H1 (cell line): ENCODE results near the gene LIPA. TPM values are rescaled to one million over a fixed set of nuclear protein-coding genes. Genes with fewer than 3 reads are reported as not detected.

Source experiments
- CTCF ChIA-PET: fragments of 300-600 bp; sonication (Branson Sonifier 250); formaldehyde crosslinking; loops from one replicate; lab custom pipeline; 2021; ENCODE audit not compliant: partially characterized antibody; lab: Charles Lee
- POLR2A ChIA-PET: fragments of 300-600 bp; sonication (Branson Sonifier 250); formaldehyde crosslinking; loops from one replicate; lab custom pipeline; 2021; ENCODE audit warnings: inconsistent platforms; ENCODE audit not compliant: partially characterized antibody; lab: Charles Lee
- DNase-seq, 2 experiments: peaks; one replicate each; pipeline versions ENCODE4 v3.0.0 to v3.0.0-alpha.2; 2010 to 2022; ENCODE audit warnings: low spot score in 2 of 2, low read depth in 1 of 2, mixed read lengths in 1 of 2
- FAIRE-seq: peaks from 2 replicates; lab custom pipeline; 2011; peaks lifted over from hg19 to GRCh38; lab: Jason Lieb, UNC
- H2AFZ ChIP-seq: 2 replicates; pipeline ENCODE4 v1.8.1; 2012; ENCODE audit warnings: low read length, inconsistent platforms
- H2AK5ac ChIP-seq: 2 replicates; pipeline ENCODE4 v1.6.1; 2013; ENCODE audit warnings: low read depth, low read length
- H2BK120ac ChIP-seq: replicated peaks from 2 replicates; pipeline ENCODE3; 2013; ENCODE audit warnings: low read depth, low read length, inconsistent platforms
- H2BK12ac ChIP-seq: 2 replicates; pipeline ENCODE4 v1.6.1; 2013; ENCODE audit warnings: low read depth, low read length
- H2BK15ac ChIP-seq: 2 replicates; pipeline ENCODE4 v1.6.1; 2013; ENCODE audit warnings: low read length
- H2BK20ac ChIP-seq: 2 replicates; pipeline ENCODE4 v1.6.1; 2013; ENCODE audit warnings: low read length
- H2BK5ac ChIP-seq: 2 replicates; pipeline ENCODE4 v1.6.1; 2013; ENCODE audit warnings: low read depth, low read length
- H3K14ac ChIP-seq: 2 replicates; pipeline ENCODE4 v1.6.1; 2013; ENCODE audit warnings: inconsistent platforms; ENCODE audit not compliant: insufficient read length
- H3K18ac ChIP-seq: 2 replicates; pipeline ENCODE4 v1.6.1; 2013; ENCODE audit warnings: low read length; ENCODE audit errors: extremely low read depth
- H3K23ac ChIP-seq: 2 replicates; pipeline ENCODE4 v1.6.1; 2013; ENCODE audit warnings: inconsistent platforms; ENCODE audit not compliant: insufficient read length
- H3K23me2 ChIP-seq: 2 replicates; pipeline ENCODE4 v1.6.1; 2013; ENCODE audit warnings: low read depth, low read length
- H3K27ac ChIP-seq: 2 replicates; pipeline ENCODE4 v1.6.1; 2011; ENCODE audit warnings: low read depth, low read length, inconsistent platforms
- H3K27me3 ChIP-seq, 4 experiments: replicated peaks in 1 of 4; 1 replicate in 1 of 4; 2 replicates in 3 of 4; pipeline versions ENCODE4 v1.6.1 to v1.8.1; 2011 to 2013; ENCODE audit warnings: low read length in 3 of 4, mild to moderate bottlenecking in 3 of 4, inconsistent platforms in 2 of 4, mixed read lengths in 2 of 4, moderate library complexity in 1 of 4; ENCODE audit not compliant: control insufficient read depth in 3 of 4, insufficient read depth in 3 of 4; ENCODE audit errors: extremely low read depth in 1 of 4
- H3K36me3 ChIP-seq, 4 experiments: 2 replicates each; pipeline versions ENCODE4 v1.6.1 to v1.8.1; 2011 to 2013; ENCODE audit warnings: mild to moderate bottlenecking in 4 of 4, low read length in 3 of 4, moderate library complexity in 2 of 4, control low read depth in 1 of 4, inconsistent platforms in 1 of 4; ENCODE audit not compliant: insufficient read depth in 4 of 4, control insufficient read depth in 2 of 4
- H3K4ac ChIP-seq: replicated peaks from 2 replicates; pipeline ENCODE3; 2013; ENCODE audit warnings: low read length, low read depth, mixed read lengths, inconsistent platforms; ENCODE audit not compliant: insufficient read length
- H3K4me1 ChIP-seq, 4 experiments: replicated peaks in 1 of 4; 1 replicate in 1 of 4; 2 replicates in 3 of 4; pipeline versions ENCODE4 v1.6.1 to v1.8.1; 2011 to 2013; ENCODE audit warnings: low read length in 3 of 4, inconsistent platforms in 2 of 4, mixed read lengths in 1 of 4; ENCODE audit not compliant: insufficient read depth in 4 of 4, control insufficient read depth in 3 of 4
- H3K4me2 ChIP-seq, 2 experiments: 2 replicates each; pipeline versions ENCODE4 v1.6.1 to v1.8.1; 2011 to 2013; ENCODE audit warnings: low read depth in 2 of 2, low read length in 2 of 2, control low read depth in 1 of 2, inconsistent platforms in 1 of 2, mild to moderate bottlenecking in 1 of 2; ENCODE audit not compliant: insufficient read depth in 1 of 2
- H3K4me3 ChIP-seq, 4 experiments: fragments of 200-600, 300-600 bp in 1 of 4; sonication (generic), shearing (Covaris generic), sonication (Bioruptor Twin) in 1 of 4; 2 replicates each; pipeline versions ENCODE4 v1.5.1 to v1.8.1; 2011 to 2016; ENCODE audit warnings: low read length in 4 of 4, low read depth in 3 of 4, control low read depth in 2 of 4, inconsistent platforms in 2 of 4, mild to moderate bottlenecking in 2 of 4, mixed read lengths in 1 of 4, moderate library complexity in 1 of 4; ENCODE audit not compliant: insufficient read depth in 2 of 4; ENCODE audit errors: extremely low read depth in 1 of 4
- H3K56ac ChIP-seq: replicated peaks from 2 replicates; pipeline ENCODE3; 2013; ENCODE audit warnings: low read depth, mild to moderate bottlenecking, mixed read lengths, low read length, inconsistent platforms; ENCODE audit not compliant: insufficient read length
- H3K79me1 ChIP-seq: 2 replicates; pipeline ENCODE4 v1.6.1; 2013; ENCODE audit warnings: low read depth, low read length, control low read depth
- H3K79me2 ChIP-seq, 2 experiments: 2 replicates each; pipeline versions ENCODE4 v1.6.1 to v1.8.1; 2012 to 2013; ENCODE audit warnings: low read length in 2 of 2, mild to moderate bottlenecking in 2 of 2, inconsistent platforms in 1 of 2; ENCODE audit not compliant: insufficient read depth in 2 of 2, control insufficient read depth in 1 of 2
- H3K9ac ChIP-seq, 4 experiments: replicated peaks in 1 of 4; 1 replicate in 1 of 4; 2 replicates in 3 of 4; pipeline versions ENCODE4 v1.6.1 to v1.8.1; 2011 to 2013; ENCODE audit warnings: low read depth in 3 of 4, low read length in 3 of 4, control low read depth in 2 of 4, mild to moderate bottlenecking in 2 of 4, moderate library complexity in 2 of 4, inconsistent platforms in 1 of 4; ENCODE audit errors: extremely low read depth in 1 of 4
- H3K9me3 ChIP-seq, 2 experiments: 2 replicates each; pipeline versions ENCODE4 v1.6.1 to v1.8.1; 2012 to 2013; ENCODE audit warnings: mild to moderate bottlenecking in 2 of 2, moderate library complexity in 2 of 2, control low read depth in 1 of 2, inconsistent platforms in 1 of 2, low read depth in 1 of 2, low read length in 1 of 2, mixed read lengths in 1 of 2; ENCODE audit not compliant: insufficient read depth in 2 of 2
- H4K20me1 ChIP-seq, 2 experiments: replicated peaks in 1 of 2; 2 replicates each; pipeline versions ENCODE3 to v1.8.1; 2011 to 2013; ENCODE audit warnings: inconsistent platforms in 2 of 2, low read length in 2 of 2, mild to moderate bottlenecking in 1 of 2; ENCODE audit not compliant: insufficient read depth in 2 of 2, control insufficient read depth in 1 of 2
- H4K5ac ChIP-seq: 2 replicates; pipeline ENCODE4 v1.6.1; 2013; ENCODE audit warnings: low read length, low read depth, mixed read lengths, inconsistent platforms; ENCODE audit not compliant: insufficient read length
- H4K8ac ChIP-seq: 2 replicates; pipeline ENCODE4 v1.8.0; 2013; ENCODE audit warnings: mild to moderate bottlenecking, moderate library complexity, low read length, inconsistent platforms; ENCODE audit not compliant: insufficient read depth; ENCODE audit errors: extremely low read depth
- H4K91ac ChIP-seq: replicated peaks from 2 replicates; pipeline ENCODE3; 2013; ENCODE audit warnings: low read length, mixed read lengths, inconsistent platforms; ENCODE audit not compliant: insufficient read length
- ASH2L ChIP-seq: fragments of 200-600, 300-600 bp; sonication (generic); IDR thresholded peaks from one replicate; pipeline ENCODE4 v1.7.1; 2017; ENCODE audit warnings: low read length
- ATF2 ChIP-seq: IDR thresholded peaks from 2 replicates; pipeline ENCODE4 v1.6.1; 2012; ENCODE audit warnings: low read length, inconsistent platforms
- BRCA1 ChIP-seq: IDR thresholded peaks from 2 replicates; pipeline ENCODE4 v1.6.1; 2012; ENCODE audit warnings: low read depth, low read length, improper control_type of control experiment
- EP300 ChIP-seq, 2 experiments: IDR thresholded peaks; 1 replicate in 1 of 2; 2 replicates in 1 of 2; pipeline ENCODE4 v1.6.1; 2011 to 2012; ENCODE audit warnings: low read depth in 2 of 2, low read length in 2 of 2, mild to moderate bottlenecking in 2 of 2, borderline replicate concordance in 1 of 2, inconsistent platforms in 1 of 2, moderate library complexity in 1 of 2
- GABPA ChIP-seq: IDR thresholded peaks from 2 replicates; pipeline ENCODE4 v1.6.1; 2011; ENCODE audit warnings: mild to moderate bottlenecking, low read length, moderate library complexity, borderline replicate concordance; ENCODE audit not compliant: insufficient read depth
- HDAC6 ChIP-seq: IDR thresholded peaks from one replicate; pipeline ENCODE4 v1.7.1; 2012; ENCODE audit warnings: low read depth, mild to moderate bottlenecking, inconsistent platforms, low read length, moderate library complexity
- MAFK ChIP-seq: IDR thresholded peaks from 2 replicates; pipeline ENCODE4 v1.6.1; 2012; ENCODE audit warnings: low read depth, mild to moderate bottlenecking, improper control_type of control experiment, low read length
- POLR2A ChIP-seq, 2 experiments: IDR thresholded peaks; 1 replicate in 1 of 2; 2 replicates in 1 of 2; pipeline ENCODE4 v1.6.1; 2011; ENCODE audit warnings: low read depth in 2 of 2, low read length in 2 of 2, mild to moderate bottlenecking in 2 of 2; ENCODE audit errors: control extremely low read depth in 1 of 2
- RAD21 ChIP-seq, 2 experiments: IDR thresholded peaks in 1 of 2; conservative IDR thresholded peaks in 1 of 2; 2 replicates each; pipeline ENCODE4 v1.6.1; 2011; ENCODE audit warnings: low read depth in 2 of 2, low read length in 2 of 2, improper control_type of control experiment in 1 of 2, inconsistent platforms in 1 of 2, mild to moderate bottlenecking in 1 of 2, moderate library complexity in 1 of 2
- RBBP5 ChIP-seq: IDR thresholded peaks from 2 replicates; pipeline ENCODE4 v1.7.1; 2012; ENCODE audit warnings: low read depth, mild to moderate bottlenecking, inconsistent platforms, low read length, moderate library complexity, borderline replicate concordance
- SP4 ChIP-seq: IDR thresholded peaks from 2 replicates; pipeline ENCODE4 v1.6.1; 2012; ENCODE audit warnings: low read length, inconsistent platforms
- SRF ChIP-seq: IDR thresholded peaks from 2 replicates; pipeline ENCODE4 v1.6.1; 2011; ENCODE audit warnings: mild to moderate bottlenecking, low read depth, low read length, moderate library complexity
- TAF1 ChIP-seq: IDR thresholded peaks from 2 replicates; pipeline ENCODE4 v1.6.1; 2011; ENCODE audit warnings: mild to moderate bottlenecking, low read depth, low read length
- YY1 ChIP-seq: IDR thresholded peaks from 2 replicates; pipeline ENCODE4 v1.6.1; 2011; ENCODE audit warnings: low read depth, mild to moderate bottlenecking, low read length
- polyA plus RNA-seq, 7 experiments: library from polyadenylated mRNA; depleted of rRNA in 3 of 7; stranded (reverse) in 5 of 7; unstranded in 2 of 7; fragments of >200 nt in 5 of 7; fragments of 200-250 nt in 2 of 7; gene quantifications; 1 replicate in 5 of 7; 2 replicates in 1 of 7; 4 replicates in 1 of 7; pipeline versions ENCODE4 v1.2.1 to v1.2.3, GENCODE V29; 2011 to 2013; ENCODE audit warnings: missing spikeins in 2 of 7, mixed read lengths in 2 of 7
- total RNA-seq: library from RNA; stranded (reverse); fragmentation: NEBNext Ultra II Directional; extraction: Animal tissue kit (Norgen Biotek cat#: 25700); gene quantifications from 2 replicates; pipeline ENCODE4 v1.2.1, GENCODE V29; 2021

LIPA gene
- total and polyA plus RNA-seq, 2 of the 8 experiments (the other 6 are each of a cell fraction or from before 2014, with no cell fraction given), result 18.1 to 32.4 TPM

GRCh38 chr10:89237849-89238248 lies 13.7 kb downstream of the LIPA start:
- POLR2A ChIA-PET, result interaction anchor here (0.6 kb wide), 1 partner anchor 97 kb away, joined by 3 read pairs; no protein-coding TSS in a partner anchor
- Histone ChIP-seq H4K5ac (no peak overlapping the region), H3K4ac (no peak overlapping the region), H3K27me3 (no peaks in the 10 kb centered on the region), H4K8ac (no peak overlapping the region), H3K9me3 (no peaks in the 10 kb centered on the region), H4K20me1 (no peaks in the 10 kb centered on the region), H3K14ac (no peak overlapping the region), H3K4me2 (no peak overlapping the region), H3K4me1 (peaks cover 3 to 15% (median 13%) of the 10 kb centered on the region in 4 experiments; a peak in 6 of 7 replicates), H3K9ac (no peak overlapping the region), H3K18ac (no peak overlapping the region), H3K23ac (no peak overlapping the region), H3K23me2 (no peaks in the 10 kb centered on the region), H3K36me3 (no peaks in the 10 kb centered on the region), H3K79me1 (no peaks in the 10 kb centered on the region), H2BK12ac (no peak overlapping the region), H2BK5ac (no peak overlapping the region), H3K27ac (no peak overlapping the region), H3K56ac (no peak overlapping the region), H2BK20ac (no peak overlapping the region), H2BK15ac (no peak overlapping the region), H3K4me3 (no peak overlapping the region), H2AFZ (no peak overlapping the region), H3K79me2 (no peaks in the 10 kb centered on the region), H2AK5ac (no peak overlapping the region), H4K91ac (no peak overlapping the region), H2BK120ac (no peak overlapping the region)
- FAIRE-seq (no peak), DNase-seq (no peak)
- CTCF ChIA-PET, result interaction anchor here (0.7 to 2.3 kb wide), 2 partner anchors 20 to 170 kb away, joined by 6 to 9 read pairs; no protein-coding TSS in a partner anchor
- TF ChIP-seq ATF2 (no peak), TAF1 (no peak), RAD21 (IDR thresholded peaks at IDR 0.05 in 1 of 2, conservative IDR thresholded peaks at IDR 0.05 in 1 of 2; ENCODE audit: low read depth in 2 of 2, low read length in 2 of 2) (no peak), RBBP5 (no peak), BRCA1 (no peak), ASH2L (no peak), EP300 (IDR thresholded peaks at IDR 0.05; ENCODE audit: borderline replicate concordance in 1 of 2, low read depth in 2 of 2, low read length in 2 of 2) (no peak), SRF (no peak), POLR2A (IDR thresholded peaks at IDR 0.05; ENCODE audit: control extremely low read depth in 1 of 2, low read depth in 2 of 2, low read length in 2 of 2) (no peak), SP4 (no peak), MAFK (no peak), YY1 (no peak), HDAC6 (no peak), GABPA (no peak)
